Stimulated activated CD4-positive, alpha-beta T cell treated with anti-CD3 and anti-CD28 coated beads, Interleukin-1b, Interleukin-23, amount 100 ng/mL, for 1 hour (primary cell): ENCODE data around the gene EIF4A2.

Experiments used
- DNase-seq, 2 donors: peaks; one replicate each; pipeline ENCODE4 v3.0.0-alpha.2; 2020; ENCODE audit warnings: low read depth in 2 of 2

Gene EIF4A2

GRCh38 chr3:186783058-186783730, at the start of gene EIF4A2:
TSS of gene EIF4A2 (plus strand) at chr3:186783577. CDS start at chr3:186783611, 34 bp downstream.
- peak; percentile 77 to 82 for DNase-seq

GRCh38 chr3:186742618-186743380, 40.6 kb upstream of the EIF4A2 start:
- DNase-seq = no peak

GRCh38 chr3:186743666-186744065, 39.7 kb upstream of the EIF4A2 start:
- no peak for DNase-seq

- no peak for DNase-seq
Measured at GRCh38 chr3:186746008-186746407, 37.4 kb upstream of the EIF4A2 start.

- DNase-seq = no peak
Measured at GRCh38 chr3:186750316-186750715, 33.1 kb upstream of the EIF4A2 start.

GRCh38 chr3:186751480-186751879, 31.9 kb upstream of the EIF4A2 start:
- DNase-seq = no peak

GRCh38 chr3:186754006-186754405, 29.4 kb upstream of the EIF4A2 start:
- DNase-seq = no peak

GRCh38 chr3:186754871-186755270, 28.5 kb upstream of the EIF4A2 start:
- no peak for DNase-seq

- DNase-seq = no peak
Measured at GRCh38 chr3:186757214-186757613, 26.2 kb upstream of the EIF4A2 start.

- no peak for DNase-seq
Measured at GRCh38 chr3:186757686-186758220, 25.6 kb upstream of the EIF4A2 start.

GRCh38 chr3:186759231-186759930, 24.0 kb upstream of the EIF4A2 start:
- DNase-seq = no peak

- DNase-seq = no peak
Measured at GRCh38 chr3:186760141-186760833, 23.1 kb upstream of the EIF4A2 start.

- DNase-seq = no peak
Measured at GRCh38 chr3:186760897-186761447, 22.4 kb upstream of the EIF4A2 start.

GRCh38 chr3:186772281-186772694, 11.1 kb upstream of the EIF4A2 start:
- DNase-seq = no peak

GRCh38 chr3:186772701-186773417, 10.5 kb upstream of the EIF4A2 start:
- DNase-seq = peak in 1 of 2 donors; percentile 19

- no peak for DNase-seq
Measured at GRCh38 chr3:186775999-186776398, 7.4 kb upstream of the EIF4A2 start.

- DNase-seq = no peak
Measured at GRCh38 chr3:186779204-186779603, 4.2 kb upstream of the EIF4A2 start.

GRCh38 chr3:186782542-186783057, 777 bp upstream of the EIF4A2 start:
- no peak for DNase-seq

GRCh38 chr3:186783731-186784515, 546 bp downstream of the EIF4A2 start:
- peak; percentile 40 to 48 for DNase-seq
